Right lobe of liver (tissue), 4 donors: Measurements from ENCODE around the gene GSTM2.

Source experiments
- POLR2A ChIP-seq: fragments of 450-650 bp; IDR thresholded peaks from one replicate; pipeline ENCODE4 v1.6.1; 2017; ENCODE audit warnings: antibody characterized with exemption, mild to moderate bottlenecking
- TF ChIP-seq, protein P1 (sequence below), 4 donors: fragments of 200-600 bp in 3 of 4; fragments of 450-650 bp in 1 of 4; IDR thresholded peaks; one replicate each; pipeline versions ENCODE4 v1.5.1 to v1.8.0; 2016 to 2022; ENCODE audit warnings: antibody characterized with exemption in 4 of 4, mild to moderate bottlenecking in 2 of 4
- donor health status: DM: no; HTN: no; CAD: no.
- donor health status: DM: no; HTN: no; CAD: no.
- donor health status: DM: no; HTN: yes; CAD: no.

DNA sequence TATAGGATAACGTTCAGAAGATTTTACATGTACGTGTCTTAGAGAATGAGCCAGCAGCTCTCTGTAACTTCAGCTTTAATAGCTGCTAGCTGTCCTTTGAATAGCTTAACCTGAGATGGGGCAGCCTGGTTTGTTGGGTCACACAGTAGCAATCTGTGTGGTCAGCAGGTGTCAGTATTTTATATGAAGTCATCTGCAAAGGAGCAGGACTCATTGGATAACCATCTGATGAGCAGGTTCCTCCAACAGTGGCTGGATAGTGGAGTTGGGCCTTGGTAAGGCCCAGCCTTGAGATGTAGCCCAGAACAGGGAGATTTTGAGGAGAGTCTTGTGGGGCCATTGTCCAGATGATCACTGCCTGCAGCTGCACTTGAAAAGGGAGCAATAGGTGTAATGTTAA lies 50.6 kb downstream of the GSTM2 start:
- TF ChIP-seq, protein P1, sequence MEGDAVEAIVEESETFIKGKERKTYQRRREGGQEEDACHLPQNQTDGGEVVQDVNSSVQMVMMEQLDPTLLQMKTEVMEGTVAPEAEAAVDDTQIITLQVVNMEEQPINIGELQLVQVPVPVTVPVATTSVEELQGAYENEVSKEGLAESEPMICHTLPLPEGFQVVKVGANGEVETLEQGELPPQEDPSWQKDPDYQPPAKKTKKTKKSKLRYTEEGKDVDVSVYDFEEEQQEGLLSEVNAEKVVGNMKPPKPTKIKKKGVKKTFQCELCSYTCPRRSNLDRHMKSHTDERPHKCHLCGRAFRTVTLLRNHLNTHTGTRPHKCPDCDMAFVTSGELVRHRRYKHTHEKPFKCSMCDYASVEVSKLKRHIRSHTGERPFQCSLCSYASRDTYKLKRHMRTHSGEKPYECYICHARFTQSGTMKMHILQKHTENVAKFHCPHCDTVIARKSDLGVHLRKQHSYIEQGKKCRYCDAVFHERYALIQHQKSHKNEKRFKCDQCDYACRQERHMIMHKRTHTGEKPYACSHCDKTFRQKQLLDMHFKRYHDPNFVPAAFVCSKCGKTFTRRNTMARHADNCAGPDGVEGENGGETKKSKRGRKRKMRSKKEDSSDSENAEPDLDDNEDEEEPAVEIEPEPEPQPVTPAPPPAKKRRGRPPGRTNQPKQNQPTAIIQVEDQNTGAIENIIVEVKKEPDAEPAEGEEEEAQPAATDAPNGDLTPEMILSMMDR (IDR thresholded peaks at IDR 0.05): peak; percentile 16 to 35 (median 24)
- TF ChIP-seq POLR2A: no peak
